ENCODE data around the gene LCOR.
A peak's percentile ranks its signal among the peaks of the same experiment; 100 is the strongest.

LCOR gene

DNA sequence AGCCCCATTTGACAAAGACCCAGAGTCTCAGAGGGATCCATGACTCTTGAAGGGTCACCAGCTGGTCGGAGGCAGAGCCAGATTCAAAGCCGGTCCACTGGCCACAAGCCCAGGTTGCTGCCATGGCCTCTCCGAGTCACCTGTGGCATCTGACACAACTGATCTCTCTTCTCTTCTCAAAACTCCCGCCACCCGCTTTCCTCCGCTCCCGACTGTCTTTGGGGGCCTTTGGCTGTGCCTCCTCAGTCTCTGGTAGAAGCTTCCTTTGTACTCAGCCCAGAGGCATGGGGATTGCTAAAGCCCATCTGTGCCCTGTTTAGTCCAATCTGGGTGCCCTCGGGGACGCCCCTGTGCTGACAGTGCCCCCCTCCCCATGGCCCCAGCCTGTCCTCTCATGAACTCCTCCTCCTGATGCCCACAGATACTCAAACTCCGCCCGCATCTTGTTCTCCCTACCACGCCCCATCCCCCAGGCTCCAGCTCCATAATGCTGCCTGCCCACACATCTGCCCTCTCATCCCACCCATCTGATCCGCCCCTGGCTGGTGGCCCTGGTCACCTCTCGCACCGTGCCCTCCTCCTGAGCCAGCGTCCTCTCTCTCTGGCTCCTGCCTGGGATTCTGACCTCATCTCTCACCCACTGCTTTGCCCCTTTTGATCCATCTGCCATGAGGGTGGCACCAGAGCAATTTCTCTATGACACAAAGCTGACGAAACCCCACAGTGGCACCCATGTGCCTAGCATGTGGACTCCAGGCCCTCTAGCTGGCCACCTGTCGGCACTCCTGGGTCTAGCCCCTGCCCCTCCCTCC, 203.1 kb downstream of the LCOR start:
- no peak for ATAC-seq
- TF ChIP-seq TCF4 (CRISPR knock-in tag; IDR thresholded peaks at IDR 0.05; ENCODE audit: borderline replicate concordance): no peak
- no peak for TF ChIP-seq GLIS3 (CRISPR knock-in tag; IDR thresholded peaks at IDR 0.05)
- no peak for TF ChIP-seq ZNF8 (CRISPR knock-in tag; IDR thresholded peaks at IDR 0.05)
- TF ChIP-seq, protein P1, sequence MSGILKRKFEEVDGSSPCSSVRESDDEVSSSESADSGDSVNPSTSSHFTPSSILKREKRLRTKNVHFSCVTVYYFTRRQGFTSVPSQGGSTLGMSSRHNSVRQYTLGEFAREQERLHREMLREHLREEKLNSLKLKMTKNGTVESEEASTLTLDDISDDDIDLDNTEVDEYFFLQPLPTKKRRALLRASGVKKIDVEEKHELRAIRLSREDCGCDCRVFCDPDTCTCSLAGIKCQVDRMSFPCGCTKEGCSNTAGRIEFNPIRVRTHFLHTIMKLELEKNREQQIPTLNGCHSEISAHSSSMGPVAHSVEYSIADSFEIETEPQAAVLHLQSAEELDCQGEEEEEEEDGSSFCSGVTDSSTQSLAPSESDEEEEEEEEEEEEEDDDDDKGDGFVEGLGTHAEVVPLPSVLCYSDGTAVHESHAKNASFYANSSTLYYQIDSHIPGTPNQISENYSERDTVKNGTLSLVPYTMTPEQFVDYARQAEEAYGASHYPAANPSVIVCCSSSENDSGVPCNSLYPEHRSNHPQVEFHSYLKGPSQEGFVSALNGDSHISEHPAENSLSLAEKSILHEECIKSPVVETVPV (CRISPR knock-in tag; IDR thresholded peaks at IDR 0.05): no peak
- no peak for TF ChIP-seq ESRRG (CRISPR knock-in tag; IDR thresholded peaks at IDR 0.05)
- no peak for TF ChIP-seq ZC3H10 (CRISPR knock-in tag; IDR thresholded peaks at IDR 0.05)
- no peak for TF ChIP-seq ARNTL (CRISPR knock-in tag; IDR thresholded peaks at IDR 0.05; ENCODE audit: borderline replicate concordance, low read depth)
- no peak for TF ChIP-seq ZFP3 (CRISPR knock-in tag; IDR thresholded peaks at IDR 0.05)
- no peak for TF ChIP-seq PPARA (CRISPR knock-in tag; IDR thresholded peaks at IDR 0.05; ENCODE audit: borderline replicate concordance)

DNA sequence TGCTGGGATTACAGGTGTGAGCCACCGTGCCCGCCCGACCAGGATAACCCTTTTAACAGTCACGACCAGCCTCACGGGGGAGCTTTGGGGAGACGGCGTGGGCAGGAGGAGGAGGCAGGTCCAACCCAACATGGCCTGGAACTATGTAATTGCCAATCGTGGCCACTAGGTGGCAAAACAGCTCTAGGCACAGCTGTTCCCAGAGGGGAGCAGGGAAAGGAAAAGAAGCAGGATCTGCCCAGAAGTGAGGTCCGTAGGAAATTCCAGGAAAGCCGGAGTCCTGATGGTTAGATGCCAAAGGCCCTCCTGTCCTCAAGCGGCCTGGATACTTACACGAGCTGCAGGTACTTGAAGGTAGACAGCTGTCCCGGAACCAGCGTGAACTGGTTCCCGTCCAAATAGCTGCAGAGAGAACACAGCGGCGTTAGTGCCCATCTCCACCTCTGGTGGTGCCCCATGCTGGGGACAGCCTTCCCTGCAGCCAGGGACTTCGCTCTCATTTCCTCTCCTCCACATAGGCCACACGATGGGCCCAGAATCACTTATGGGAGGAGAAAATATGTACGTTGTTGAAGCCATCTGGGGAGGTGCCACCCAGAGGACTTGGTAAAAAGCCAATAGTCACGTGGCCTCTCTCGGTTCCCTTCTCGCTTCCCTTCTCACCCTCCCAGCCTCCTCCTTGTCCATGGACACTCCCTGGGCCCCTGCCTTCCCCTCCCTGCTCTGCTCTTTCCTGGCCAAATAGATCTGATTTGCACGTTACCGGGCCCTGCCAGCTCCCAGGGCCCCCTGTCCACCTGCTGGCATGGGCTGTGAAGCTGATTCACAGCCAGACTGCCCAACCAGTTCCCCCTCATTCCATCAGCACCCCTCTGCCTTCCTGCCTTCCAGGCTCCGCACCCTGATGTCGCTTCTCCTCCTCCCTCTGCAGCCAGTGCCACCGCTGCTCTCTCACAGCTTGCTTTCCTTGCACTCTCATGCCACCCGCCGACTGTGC, 205.6 kb downstream of the LCOR start:
- peak; percentile 98 for ATAC-seq
- TF ChIP-seq ZNF565 (CRISPR knock-in tag; conservative IDR thresholded peaks at IDR 0.05; ENCODE audit: low read depth): no peak

DNA sequence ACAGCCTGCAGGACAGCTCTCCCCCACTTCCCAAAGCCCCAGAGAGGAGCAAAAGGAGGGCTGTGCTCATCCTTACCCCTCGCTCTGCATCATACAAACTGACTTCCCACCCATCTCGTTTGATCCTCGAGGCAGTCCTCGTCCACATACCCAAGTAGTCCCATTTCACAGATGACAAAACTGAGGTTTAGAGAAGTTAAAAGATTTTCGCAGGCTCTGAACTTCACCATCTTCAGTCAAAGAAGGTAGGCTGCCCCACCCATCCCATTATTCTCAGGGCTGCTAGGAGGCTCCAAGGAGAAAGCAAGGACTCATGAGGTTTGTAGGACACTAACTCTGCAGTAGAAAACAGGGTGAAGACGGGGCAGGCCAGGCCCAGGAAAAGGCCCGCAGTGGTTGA, 206.6 kb downstream of the LCOR start:
- TF ChIP-seq ZNF8 (CRISPR knock-in tag; IDR thresholded peaks at IDR 0.05): no peak
- ATAC-seq: no peak

DNA sequence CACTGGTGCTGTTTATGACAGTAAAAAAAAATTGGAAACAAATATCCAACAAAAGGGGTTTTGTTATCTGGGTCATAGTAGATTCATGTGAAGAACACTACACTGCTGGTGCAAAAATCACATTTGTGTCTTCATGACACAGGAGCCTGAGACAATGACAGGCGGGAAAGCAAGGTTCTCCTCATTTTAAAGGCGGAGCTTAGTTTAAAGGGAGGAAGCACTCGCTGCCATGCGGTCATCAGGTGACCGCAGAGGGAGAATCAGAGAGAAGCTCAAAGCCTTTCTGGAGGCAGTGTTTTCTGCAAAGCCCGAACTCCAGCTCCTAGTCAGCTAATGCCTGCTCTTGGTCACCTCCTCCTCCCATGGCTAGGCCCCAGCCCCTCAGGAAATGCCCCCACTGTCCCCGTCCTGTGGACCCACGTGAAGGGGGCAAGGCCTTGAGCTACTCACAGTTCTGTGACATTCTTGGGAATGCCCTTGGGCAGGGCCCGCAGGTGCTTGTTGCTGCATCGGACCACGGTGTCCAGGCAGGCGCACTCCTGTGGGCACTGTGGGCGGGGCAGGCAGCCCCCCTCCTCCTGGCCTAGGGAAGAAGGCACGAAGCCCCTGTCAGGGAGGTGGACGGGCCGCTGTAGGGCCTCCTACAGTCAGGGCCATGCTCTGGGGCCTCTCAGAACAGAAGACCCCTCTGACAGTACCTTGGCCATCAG, 207.6 kb downstream of the LCOR start:
- no peak for ATAC-seq
- TF ChIP-seq ZFP30 (CRISPR knock-in tag; IDR thresholded peaks at IDR 0.05) (no peak), ZNF8 (CRISPR knock-in tag; IDR thresholded peaks at IDR 0.05) (no peak), ZNF565 (CRISPR knock-in tag; conservative IDR thresholded peaks at IDR 0.05; ENCODE audit: low read depth) (no peak), TCF4 (CRISPR knock-in tag; IDR thresholded peaks at IDR 0.05; ENCODE audit: borderline replicate concordance) (no peak), OSR1 (CRISPR knock-in tag; IDR thresholded peaks at IDR 0.05) (no peak), ESRRG (CRISPR knock-in tag; IDR thresholded peaks at IDR 0.05) (no peak), SNAI2 (CRISPR knock-in tag; IDR thresholded peaks at IDR 0.05) (no peak)
- TF ChIP-seq, protein P2, sequence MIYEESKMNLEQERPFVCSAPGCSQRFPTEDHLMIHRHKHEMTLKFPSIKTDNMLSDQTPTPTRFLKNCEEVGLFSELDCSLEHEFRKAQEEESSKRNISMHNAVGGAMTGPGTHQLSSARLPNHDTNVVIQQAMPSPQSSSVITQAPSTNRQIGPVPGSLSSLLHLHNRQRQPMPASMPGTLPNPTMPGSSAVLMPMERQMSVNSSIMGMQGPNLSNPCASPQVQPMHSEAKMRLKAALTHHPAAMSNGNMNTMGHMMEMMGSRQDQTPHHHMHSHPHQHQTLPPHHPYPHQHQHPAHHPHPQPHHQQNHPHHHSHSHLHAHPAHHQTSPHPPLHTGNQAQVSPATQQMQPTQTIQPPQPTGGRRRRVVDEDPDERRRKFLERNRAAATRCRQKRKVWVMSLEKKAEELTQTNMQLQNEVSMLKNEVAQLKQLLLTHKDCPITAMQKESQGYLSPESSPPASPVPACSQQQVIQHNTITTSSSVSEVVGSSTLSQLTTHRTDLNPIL (CRISPR knock-in tag; IDR thresholded peaks at IDR 0.05; ENCODE audit: low read depth): no peak

DNA sequence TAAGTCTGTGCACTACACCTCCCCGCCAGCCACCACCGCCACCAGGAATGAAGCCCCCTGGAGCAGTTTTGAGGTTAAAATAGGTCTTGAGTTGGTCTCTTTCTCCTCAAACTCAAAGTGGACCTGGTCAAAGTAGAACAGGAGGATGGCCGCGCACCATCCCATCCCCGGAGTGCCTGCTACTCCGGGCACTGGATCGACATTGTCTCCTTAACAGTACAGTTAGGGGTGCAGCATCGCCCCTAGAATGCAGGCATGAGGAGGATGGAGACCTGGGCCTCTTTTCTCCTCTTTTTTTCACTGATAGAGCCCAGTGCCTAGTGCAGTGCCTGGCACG, 208.1 kb downstream of the LCOR start:
- ATAC-seq: no peak
- TF ChIP-seq, protein P3, sequence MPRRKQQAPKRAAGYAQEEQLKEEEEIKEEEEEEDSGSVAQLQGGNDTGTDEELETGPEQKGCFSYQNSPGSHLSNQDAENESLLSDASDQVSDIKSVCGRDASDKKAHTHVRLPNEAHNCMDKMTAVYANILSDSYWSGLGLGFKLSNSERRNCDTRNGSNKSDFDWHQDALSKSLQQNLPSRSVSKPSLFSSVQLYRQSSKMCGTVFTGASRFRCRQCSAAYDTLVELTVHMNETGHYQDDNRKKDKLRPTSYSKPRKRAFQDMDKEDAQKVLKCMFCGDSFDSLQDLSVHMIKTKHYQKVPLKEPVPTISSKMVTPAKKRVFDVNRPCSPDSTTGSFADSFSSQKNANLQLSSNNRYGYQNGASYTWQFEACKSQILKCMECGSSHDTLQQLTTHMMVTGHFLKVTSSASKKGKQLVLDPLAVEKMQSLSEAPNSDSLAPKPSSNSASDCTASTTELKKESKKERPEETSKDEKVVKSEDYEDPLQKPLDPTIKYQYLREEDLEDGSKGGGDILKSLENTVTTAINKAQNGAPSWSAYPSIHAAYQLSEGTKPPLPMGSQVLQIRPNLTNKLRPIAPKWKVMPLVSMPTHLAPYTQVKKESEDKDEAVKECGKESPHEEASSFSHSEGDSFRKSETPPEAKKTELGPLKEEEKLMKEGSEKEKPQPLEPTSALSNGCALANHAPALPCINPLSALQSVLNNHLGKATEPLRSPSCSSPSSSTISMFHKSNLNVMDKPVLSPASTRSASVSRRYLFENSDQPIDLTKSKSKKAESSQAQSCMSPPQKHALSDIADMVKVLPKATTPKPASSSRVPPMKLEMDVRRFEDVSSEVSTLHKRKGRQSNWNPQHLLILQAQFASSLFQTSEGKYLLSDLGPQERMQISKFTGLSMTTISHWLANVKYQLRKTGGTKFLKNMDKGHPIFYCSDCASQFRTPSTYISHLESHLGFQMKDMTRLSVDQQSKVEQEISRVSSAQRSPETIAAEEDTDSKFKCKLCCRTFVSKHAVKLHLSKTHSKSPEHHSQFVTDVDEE (CRISPR knock-in tag; IDR thresholded peaks at IDR 0.05): no peak
- TF ChIP-seq, protein P1 (CRISPR knock-in tag; IDR thresholded peaks at IDR 0.05): no peak
- no peak for TF ChIP-seq ISL1 (CRISPR knock-in tag; IDR thresholded peaks at IDR 0.05)
- TF ChIP-seq, protein P4, sequence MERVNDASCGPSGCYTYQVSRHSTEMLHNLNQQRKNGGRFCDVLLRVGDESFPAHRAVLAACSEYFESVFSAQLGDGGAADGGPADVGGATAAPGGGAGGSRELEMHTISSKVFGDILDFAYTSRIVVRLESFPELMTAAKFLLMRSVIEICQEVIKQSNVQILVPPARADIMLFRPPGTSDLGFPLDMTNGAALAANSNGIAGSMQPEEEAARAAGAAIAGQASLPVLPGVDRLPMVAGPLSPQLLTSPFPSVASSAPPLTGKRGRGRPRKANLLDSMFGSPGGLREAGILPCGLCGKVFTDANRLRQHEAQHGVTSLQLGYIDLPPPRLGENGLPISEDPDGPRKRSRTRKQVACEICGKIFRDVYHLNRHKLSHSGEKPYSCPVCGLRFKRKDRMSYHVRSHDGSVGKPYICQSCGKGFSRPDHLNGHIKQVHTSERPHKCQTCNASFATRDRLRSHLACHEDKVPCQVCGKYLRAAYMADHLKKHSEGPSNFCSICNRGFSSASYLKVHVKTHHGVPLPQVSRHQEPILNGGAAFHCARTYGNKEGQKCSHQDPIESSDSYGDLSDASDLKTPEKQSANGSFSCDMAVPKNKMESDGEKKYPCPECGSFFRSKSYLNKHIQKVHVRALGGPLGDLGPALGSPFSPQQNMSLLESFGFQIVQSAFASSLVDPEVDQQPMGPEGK (CRISPR knock-in tag; IDR thresholded peaks at IDR 0.05; ENCODE audit: borderline replicate concordance): no peak
- no peak for TF ChIP-seq ARNTL (CRISPR knock-in tag; IDR thresholded peaks at IDR 0.05; ENCODE audit: borderline replicate concordance, low read depth)
- no peak for TF ChIP-seq RARB (CRISPR knock-in tag; IDR thresholded peaks at IDR 0.05)

Data from SK-N-SH treated with all-trans-retinoic acid at 6 μM for 48 hours (cell line).